RWPE2 (cell line): ENCODE data around the gene PRPF39.
"Not testable (repeated sequence)": the region's sequence is repeated elsewhere in the genome, so short reads cannot be mapped to it uniquely, and the experiment has no call there.

Experiments used
- ATAC-seq: fragments of 200-7000 bp; cut with Tn5 transposase; 3 replicates; pipeline ENCODE4 v1.9.1; 2021; ENCODE audit warnings: low read depth
- DNase-seq: peaks from one replicate; pipeline ENCODE4 v3.0.0-alpha.2; 2020; ENCODE audit warnings: low spot score
- H3K27ac ChIP-seq: fragments of 450-650 bp; 2 replicates; pipeline ENCODE4 v1.5.1; 2017; ENCODE audit warnings: mild to moderate bottlenecking; ENCODE audit not compliant: poor library complexity, severe bottlenecking
- H3K27me3 ChIP-seq: fragments of 250-450 bp; sonication (Bioruptor Pico); 2 replicates; pipeline ENCODE4 v1.5.1; 2021; ENCODE audit warnings: mild to moderate bottlenecking, moderate library complexity; ENCODE audit not compliant: insufficient read depth, poor library complexity, severe bottlenecking
- H3K36me3 ChIP-seq: fragments of 250-450 bp; sonication (Bioruptor Pico); 2 replicates; pipeline ENCODE4 v1.5.1; 2020; ENCODE audit warnings: low read depth, mild to moderate bottlenecking, moderate library complexity
- H3K4me1 ChIP-seq: fragments of 250-450 bp; sonication (Bioruptor Pico); 2 replicates; pipeline ENCODE4 v1.5.1; 2021; ENCODE audit warnings: mild to moderate bottlenecking, moderate library complexity; ENCODE audit not compliant: insufficient read depth, poor library complexity, severe bottlenecking
- H3K4me3 ChIP-seq: fragments of 250-450 bp; sonication (Bioruptor Pico); 2 replicates; pipeline ENCODE4 v1.5.1; 2021; ENCODE audit warnings: mild to moderate bottlenecking, moderate library complexity; ENCODE audit not compliant: severe bottlenecking
- H3K9me3 ChIP-seq: fragments of 250-450 bp; sonication (Bioruptor Pico); 2 replicates; pipeline ENCODE4 v1.5.1; 2021; ENCODE audit warnings: mild to moderate bottlenecking, moderate library complexity; ENCODE audit not compliant: severe bottlenecking
- TF ChIP-seq, protein P1 (sequence below): fragments of 450-650 bp; IDR thresholded peaks from one replicate; pipeline ENCODE4 v1.5.1; 2017; ENCODE audit warnings: mild to moderate bottlenecking, moderate library complexity; ENCODE audit not compliant: poor library complexity, severe bottlenecking

PRPF39 gene

GRCh38 chr14:45136399-45136798 is 52.5 kb downstream of the PRPF39 start:
- TF ChIP-seq, protein P1, sequence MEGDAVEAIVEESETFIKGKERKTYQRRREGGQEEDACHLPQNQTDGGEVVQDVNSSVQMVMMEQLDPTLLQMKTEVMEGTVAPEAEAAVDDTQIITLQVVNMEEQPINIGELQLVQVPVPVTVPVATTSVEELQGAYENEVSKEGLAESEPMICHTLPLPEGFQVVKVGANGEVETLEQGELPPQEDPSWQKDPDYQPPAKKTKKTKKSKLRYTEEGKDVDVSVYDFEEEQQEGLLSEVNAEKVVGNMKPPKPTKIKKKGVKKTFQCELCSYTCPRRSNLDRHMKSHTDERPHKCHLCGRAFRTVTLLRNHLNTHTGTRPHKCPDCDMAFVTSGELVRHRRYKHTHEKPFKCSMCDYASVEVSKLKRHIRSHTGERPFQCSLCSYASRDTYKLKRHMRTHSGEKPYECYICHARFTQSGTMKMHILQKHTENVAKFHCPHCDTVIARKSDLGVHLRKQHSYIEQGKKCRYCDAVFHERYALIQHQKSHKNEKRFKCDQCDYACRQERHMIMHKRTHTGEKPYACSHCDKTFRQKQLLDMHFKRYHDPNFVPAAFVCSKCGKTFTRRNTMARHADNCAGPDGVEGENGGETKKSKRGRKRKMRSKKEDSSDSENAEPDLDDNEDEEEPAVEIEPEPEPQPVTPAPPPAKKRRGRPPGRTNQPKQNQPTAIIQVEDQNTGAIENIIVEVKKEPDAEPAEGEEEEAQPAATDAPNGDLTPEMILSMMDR, result no peak
- H3K27me3 ChIP-seq, result no peaks in the 10 kb centered on the region
- no peak for ATAC-seq
- H3K27ac ChIP-seq, result peak overlapping the region; percentile 57
- DNase-seq, result no peak
- H3K9me3 ChIP-seq, result no peaks in the 10 kb centered on the region
- H3K36me3 ChIP-seq, result peaks cover 18% of the 10 kb centered on the region
- peak overlapping the region; percentile 65 for H3K4me3 ChIP-seq
- peaks cover 25% of the 10 kb centered on the region for H3K4me1 ChIP-seq

DNA sequence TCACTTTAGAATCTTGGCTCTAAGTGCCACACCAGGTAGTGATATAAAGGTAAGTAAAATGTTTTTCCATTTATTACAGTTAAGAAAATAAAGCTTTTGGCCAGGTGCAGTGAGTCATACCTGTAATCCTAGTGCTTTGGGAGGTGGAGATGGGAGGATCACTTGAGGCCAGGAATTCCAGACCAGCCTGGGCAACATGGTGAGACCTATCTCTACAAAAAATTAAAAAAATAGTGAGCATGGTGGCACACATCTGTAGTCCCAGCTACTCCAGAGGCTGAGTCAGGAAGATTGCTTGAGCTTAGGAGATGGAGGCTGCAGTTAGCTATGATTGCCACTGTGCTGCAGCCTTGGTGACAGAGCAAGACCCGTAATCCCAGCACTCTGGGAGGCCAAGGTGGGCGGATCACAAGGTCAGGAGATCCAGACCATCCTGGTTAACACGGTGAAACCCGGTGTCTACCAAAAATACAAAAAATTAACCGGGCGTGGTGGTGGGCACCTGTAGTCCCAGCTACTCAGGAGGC is 56.8 kb downstream of the PRPF39 start:
- no peaks in the 10 kb centered on the region for H3K9me3 ChIP-seq
- peak; percentile 29 for ATAC-seq
- peaks cover 18% of the 10 kb centered on the region for H3K36me3 ChIP-seq
- peak overlapping the region; percentile 29 for H3K27ac ChIP-seq
- peaks cover 25% of the 10 kb centered on the region for H3K4me1 ChIP-seq
- no peak overlapping the region for H3K4me3 ChIP-seq
- DNase-seq, result no peak
- TF ChIP-seq, protein P1, result no peak
- H3K27me3 ChIP-seq, result no peaks in the 10 kb centered on the region

DNA sequence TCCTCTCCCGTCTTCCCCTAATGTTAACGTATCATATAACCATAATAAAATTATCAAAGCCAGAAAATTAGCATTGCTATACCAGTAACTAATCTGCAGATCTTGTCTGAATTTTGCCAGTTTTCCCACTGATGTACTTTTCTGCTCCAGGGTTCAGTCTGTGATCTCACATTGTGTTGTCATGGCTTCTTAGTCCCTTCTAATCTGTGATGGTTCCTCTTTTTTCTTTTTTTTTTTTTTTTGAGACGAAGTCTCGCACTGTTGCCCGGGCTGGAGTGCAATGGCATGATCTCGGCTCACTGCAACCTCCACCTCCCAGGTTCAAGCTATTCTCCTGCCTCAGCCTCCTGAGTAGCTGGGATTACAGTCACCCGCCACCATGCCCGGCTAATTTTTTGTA is 58.2 kb downstream of the PRPF39 start:
- not testable (repeated sequence) for H3K4me3 ChIP-seq, DNase-seq, H3K9me3 ChIP-seq, ATAC-seq, H3K27ac ChIP-seq, H3K27me3 ChIP-seq
- Histone ChIP-seq H3K4me1 (peaks cover 25% of the 10 kb centered on the region), H3K36me3 (peaks cover 18% of the 10 kb centered on the region)

- TF ChIP-seq, protein P1, result no peak
- Histone ChIP-seq H3K36me3 (peaks cover 24% of the 10 kb centered on the region), H3K4me1 (peaks cover 9% of the 10 kb centered on the region), H3K9me3 (no peaks in the 10 kb centered on the region), H3K27me3 (no peaks in the 10 kb centered on the region), H3K4me3 (no peak overlapping the region), H3K27ac (no peak overlapping the region)
- DNase-seq (no peak), ATAC-seq (no peak)
Measured at GRCh38 chr14:45144658-45145057, 60.7 kb downstream of the PRPF39 start.

DNA sequence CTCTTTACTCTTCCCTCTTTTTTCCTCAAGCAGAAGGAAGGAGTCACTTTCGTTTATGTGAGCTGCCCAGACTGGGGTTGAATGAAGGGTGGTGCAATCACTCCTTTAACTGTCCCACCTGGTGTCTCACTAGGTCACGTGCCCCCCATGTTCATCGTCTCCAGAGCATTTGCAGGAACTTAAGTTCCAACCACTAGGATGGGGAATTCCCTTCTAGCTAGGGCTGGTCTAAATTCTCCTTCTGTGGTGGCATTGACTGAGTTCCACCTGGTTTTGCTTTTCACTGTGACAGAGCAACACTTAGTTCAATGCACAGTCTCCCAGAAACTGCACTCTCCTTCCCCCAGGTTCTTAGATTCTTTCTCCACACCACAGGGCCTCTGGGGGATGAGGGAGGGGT is 61.3 kb downstream of the PRPF39 start:
- peaks cover 29% of the 10 kb centered on the region for H3K36me3 ChIP-seq
- H3K27me3 ChIP-seq, result no peaks in the 10 kb centered on the region
- H3K27ac ChIP-seq, result no peak overlapping the region
- DNase-seq (no peak), ATAC-seq (no peak)
- TF ChIP-seq, protein P1, result no peak
- no peak overlapping the region for H3K4me3 ChIP-seq
- H3K9me3 ChIP-seq, result no peaks in the 10 kb centered on the region
- H3K4me1 ChIP-seq, result peaks cover 7% of the 10 kb centered on the region
